GM12874 (cell line): Measurements from ENCODE around the gene U2SURP.

Source experiments
- TF ChIP-seq, protein P1 (sequence below): IDR thresholded peaks from 2 replicates; pipeline ENCODE4 v1.5.1; 2011; ENCODE audit warnings: low read depth, mild to moderate bottlenecking, control low read depth, low read length, moderate library complexity; ENCODE audit not compliant: insufficient read depth

Gene U2SURP

DNA sequence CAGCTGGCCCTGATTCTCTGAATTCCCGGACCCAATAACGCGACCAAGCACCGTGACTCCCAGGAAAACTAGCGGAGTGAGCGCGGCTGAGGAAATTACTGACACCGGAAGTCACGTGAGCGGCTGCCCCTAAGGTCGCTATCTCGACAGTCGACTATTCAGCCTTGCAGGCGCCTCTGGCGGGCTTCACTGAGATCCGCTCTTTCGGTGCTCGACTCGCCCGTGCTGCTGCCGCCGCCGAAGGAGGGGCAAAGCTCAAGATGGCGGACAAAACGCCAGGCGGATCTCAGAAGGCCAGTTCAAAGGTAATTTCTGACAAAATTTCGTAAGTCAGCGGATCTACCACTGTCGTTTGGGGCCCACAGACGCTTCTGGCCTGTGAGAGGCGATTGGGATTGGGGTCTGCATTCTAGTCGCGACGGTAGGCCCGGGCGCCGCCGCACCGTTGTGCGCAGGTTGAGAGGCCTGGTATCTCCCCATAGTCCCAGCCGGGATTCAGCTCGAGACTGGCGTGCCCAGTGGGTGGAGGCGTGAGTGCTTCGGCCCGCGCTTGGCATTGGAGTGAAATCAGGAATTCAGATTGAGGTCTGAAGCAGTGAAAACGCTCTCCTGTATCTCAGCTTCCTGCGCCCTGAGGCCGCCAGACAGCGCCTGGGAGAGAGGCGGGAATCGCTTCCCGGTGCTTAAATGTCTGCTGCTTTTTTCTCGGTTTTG lies at the start of gene U2SURP:
U2SURP (plus strand) TSS at position 202 of the 714 bp plus-strand sequence; CDS start at position 261, 59 bp downstream.
- TF ChIP-seq, protein P1, sequence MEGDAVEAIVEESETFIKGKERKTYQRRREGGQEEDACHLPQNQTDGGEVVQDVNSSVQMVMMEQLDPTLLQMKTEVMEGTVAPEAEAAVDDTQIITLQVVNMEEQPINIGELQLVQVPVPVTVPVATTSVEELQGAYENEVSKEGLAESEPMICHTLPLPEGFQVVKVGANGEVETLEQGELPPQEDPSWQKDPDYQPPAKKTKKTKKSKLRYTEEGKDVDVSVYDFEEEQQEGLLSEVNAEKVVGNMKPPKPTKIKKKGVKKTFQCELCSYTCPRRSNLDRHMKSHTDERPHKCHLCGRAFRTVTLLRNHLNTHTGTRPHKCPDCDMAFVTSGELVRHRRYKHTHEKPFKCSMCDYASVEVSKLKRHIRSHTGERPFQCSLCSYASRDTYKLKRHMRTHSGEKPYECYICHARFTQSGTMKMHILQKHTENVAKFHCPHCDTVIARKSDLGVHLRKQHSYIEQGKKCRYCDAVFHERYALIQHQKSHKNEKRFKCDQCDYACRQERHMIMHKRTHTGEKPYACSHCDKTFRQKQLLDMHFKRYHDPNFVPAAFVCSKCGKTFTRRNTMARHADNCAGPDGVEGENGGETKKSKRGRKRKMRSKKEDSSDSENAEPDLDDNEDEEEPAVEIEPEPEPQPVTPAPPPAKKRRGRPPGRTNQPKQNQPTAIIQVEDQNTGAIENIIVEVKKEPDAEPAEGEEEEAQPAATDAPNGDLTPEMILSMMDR, result no peak

DNA sequence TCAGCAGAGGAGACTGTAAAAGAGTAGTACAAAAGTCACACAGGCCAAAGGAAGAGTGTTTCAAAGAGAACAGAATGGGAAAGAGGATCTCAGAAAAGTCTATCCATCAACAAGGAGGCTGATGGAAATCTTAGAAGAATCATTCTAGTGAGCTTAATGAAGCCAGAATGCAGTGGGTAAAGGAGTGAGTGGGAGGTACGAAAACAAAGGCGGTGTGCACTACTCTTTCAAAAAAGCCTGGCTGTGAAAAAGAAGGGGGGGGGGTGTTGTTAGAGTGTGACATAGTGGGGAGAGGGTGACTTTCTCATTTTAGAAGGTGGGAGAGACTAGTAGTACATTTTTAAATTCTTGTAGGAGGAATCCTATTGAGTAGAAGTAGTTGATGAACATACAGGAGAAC lies 49.6 kb upstream of the U2SURP start:
- TF ChIP-seq, protein P1, result no peak

DNA sequence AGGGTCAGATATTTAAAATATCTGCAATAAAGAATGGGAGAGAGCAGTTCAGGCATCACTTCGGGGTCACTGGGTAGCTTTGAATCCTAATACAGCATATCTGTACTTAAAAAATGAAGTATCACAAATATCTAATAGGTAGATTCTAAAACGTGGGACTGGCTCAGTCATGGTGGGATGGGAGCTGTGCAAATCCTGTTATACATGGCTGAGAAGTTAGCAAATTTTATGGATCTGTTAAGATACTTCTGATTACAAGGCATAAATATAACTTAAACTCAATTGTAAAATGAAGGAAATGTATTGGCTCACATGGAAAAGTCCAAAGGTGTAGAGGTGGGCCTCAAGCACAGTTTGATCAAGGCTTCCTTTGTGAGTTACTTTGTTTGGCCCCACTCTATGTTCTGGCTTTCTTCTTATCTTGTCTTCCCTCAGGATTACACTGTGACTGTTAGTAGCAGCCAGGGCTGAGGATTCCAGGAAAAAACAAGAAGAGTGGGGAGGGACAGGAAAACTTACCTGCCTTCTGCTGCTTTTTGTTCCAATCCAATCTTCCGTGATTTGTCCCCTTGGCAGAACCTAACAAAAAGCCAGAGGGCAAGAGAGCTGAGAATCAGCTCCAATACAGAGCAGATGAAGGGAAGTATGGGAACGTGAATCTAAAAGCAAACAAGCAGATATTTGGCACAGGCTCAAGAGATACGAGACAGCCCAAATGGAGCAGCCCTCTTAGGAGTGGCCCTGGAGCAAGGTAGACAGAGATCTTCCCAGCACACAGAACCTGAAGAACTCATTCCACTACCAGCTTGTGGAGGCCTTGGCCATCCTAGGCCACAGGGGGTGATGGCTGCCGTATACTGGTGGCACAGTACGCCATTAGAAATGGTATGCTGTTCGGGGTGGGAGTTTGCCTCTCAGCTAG lies 48.8 kb upstream of the U2SURP start:
- TF ChIP-seq, protein P1, result no peak

DNA sequence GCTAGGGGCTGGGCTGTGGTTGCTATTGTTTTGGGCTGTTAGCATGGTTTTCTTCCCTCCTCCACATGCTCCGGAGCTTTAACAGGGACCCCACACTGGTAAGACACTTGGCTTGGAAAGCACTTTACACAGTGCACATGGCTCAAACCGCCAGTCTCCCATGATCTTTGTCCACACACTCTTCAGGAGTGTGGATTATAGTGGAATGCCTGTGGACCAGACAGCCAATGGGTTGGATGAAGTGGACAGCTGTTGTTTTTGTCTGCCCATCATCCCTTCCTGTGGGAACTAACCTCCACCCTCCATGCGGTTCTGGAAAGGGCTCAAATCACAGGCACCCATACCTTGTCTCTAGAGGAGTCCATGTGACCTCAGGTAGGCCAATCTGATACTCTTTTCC lies 47.9 kb upstream of the U2SURP start:
- TF ChIP-seq, protein P1, result no peak

DNA sequence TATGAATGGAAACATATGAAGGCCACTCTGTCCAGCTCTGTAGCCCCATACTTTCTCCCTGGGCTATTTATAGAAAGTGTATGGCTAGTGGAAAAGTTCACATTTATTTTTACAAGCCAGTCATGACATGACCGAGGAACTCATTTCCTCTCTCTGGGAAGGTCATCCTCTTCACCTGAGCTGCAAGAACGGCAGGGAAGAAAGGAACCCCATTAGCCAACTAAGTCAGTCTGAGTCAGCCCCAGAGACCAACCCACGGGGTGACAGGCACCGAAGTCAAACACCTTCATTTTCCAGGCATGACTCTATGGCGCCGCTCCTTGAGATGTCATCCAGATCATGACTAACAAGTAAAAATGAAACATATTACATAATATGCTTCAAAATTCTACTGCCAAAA lies 42.7 kb upstream of the U2SURP start:
- TF ChIP-seq, protein P1, result no peak

DNA sequence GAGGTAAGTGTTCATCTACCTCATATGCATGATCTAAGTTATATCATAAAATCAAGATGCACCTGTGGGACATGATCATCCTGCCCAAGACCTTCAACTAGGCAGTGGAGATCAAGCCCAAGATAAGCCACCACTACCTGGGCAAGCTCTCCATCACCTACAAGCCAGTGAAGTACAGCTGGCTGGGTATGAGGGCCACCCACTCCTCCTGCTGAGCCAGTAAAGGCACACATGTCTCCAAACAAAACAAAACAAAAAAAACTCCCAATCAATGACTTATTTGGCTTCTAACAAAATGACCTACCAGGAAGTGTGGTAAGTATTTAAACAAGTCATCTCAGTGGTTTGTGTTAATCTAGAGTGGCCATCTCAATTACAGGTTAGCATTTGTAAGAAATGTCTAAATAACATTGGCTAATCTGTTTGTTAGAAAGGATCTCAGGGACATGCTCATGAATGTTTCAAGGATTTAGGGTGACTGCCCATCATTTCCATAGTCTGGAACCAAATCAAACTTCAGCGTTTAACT lies 41.0 kb upstream of the U2SURP start:
- TF ChIP-seq, protein P1, result no peak

DNA sequence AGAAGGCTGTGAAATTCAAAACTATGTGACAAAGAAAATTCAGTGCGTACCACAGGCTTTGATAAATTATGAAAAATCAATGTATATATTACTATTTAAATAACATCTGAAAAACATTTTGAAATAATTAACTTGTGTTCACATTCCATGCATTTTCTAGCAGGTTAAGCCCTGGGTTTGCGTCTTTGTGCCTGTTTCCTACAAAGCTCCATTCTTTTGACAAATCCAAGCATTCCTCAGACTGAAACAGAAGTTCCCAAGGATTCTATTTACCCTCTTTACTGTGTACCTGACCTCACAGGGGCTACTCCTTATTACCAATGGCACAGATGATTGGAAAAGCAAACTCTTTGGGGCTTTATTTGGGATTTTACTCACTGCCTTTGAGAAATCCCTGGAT lies 39.8 kb upstream of the U2SURP start:
- TF ChIP-seq, protein P1, result no peak
